ENCODE measurements around the gene MASP1.

Gene MASP1

GRCh38 chr3:187222801-187223200 is 68.7 kb downstream of the MASP1 start:
- TF ChIP-seq ZBTB7A (IDR thresholded peaks at IDR 0.05; ENCODE audit: low read depth) = no peak
- no peak for TF ChIP-seq MAX (IDR thresholded peaks at IDR 0.05)
- no peak for TF ChIP-seq EGR1 (IDR thresholded peaks at IDR 0.05)
- no peak for TF ChIP-seq TCF12 (IDR thresholded peaks at IDR 0.05; ENCODE audit: low read depth)

- TF ChIP-seq CEBPB (IDR thresholded peaks at IDR 0.05) = no peak
- TF ChIP-seq MAX (IDR thresholded peaks at IDR 0.05) = no peak
- no peak for TF ChIP-seq FOXM1 (IDR thresholded peaks at IDR 0.05; ENCODE audit: borderline replicate concordance, low read depth)
- no peak for TF ChIP-seq TAF1 (IDR thresholded peaks at IDR 0.05; ENCODE audit: low read depth)
- no peak for TF ChIP-seq TCF12 (IDR thresholded peaks at IDR 0.05; ENCODE audit: low read depth)
- no peak for TF ChIP-seq ZBTB7A (IDR thresholded peaks at IDR 0.05; ENCODE audit: low read depth)
- no peak for TF ChIP-seq TEAD4 (IDR thresholded peaks at IDR 0.05)
- no peak for TF ChIP-seq CREB1 (IDR thresholded peaks at IDR 0.05; ENCODE audit: low read depth)
- no peak for TF ChIP-seq EGR1 (IDR thresholded peaks at IDR 0.05)
- TF ChIP-seq NFIC (IDR thresholded peaks at IDR 0.05) = no peak
- no peak for TF ChIP-seq YY1 (IDR thresholded peaks at IDR 0.05; ENCODE audit: low read depth)
- TF ChIP-seq REST (IDR thresholded peaks at IDR 0.05; ENCODE audit: low read depth) = no peak
- TF ChIP-seq EP300 (IDR thresholded peaks at IDR 0.05; ENCODE audit: borderline replicate concordance) = no peak
- TF ChIP-seq, protein P1, sequence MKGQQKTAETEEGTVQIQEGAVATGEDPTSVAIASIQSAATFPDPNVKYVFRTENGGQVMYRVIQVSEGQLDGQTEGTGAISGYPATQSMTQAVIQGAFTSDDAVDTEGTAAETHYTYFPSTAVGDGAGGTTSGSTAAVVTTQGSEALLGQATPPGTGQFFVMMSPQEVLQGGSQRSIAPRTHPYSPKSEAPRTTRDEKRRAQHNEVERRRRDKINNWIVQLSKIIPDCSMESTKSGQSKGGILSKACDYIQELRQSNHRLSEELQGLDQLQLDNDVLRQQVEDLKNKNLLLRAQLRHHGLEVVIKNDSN (IDR thresholded peaks at IDR 0.05) = no peak
- TF ChIP-seq RAD21 (IDR thresholded peaks at IDR 0.05; ENCODE audit: low read depth) = no peak
Observed at GRCh38 chr3:187215460-187215859, 76.1 kb downstream of the MASP1 start.

GRCh38 chr3:187213616-187214015 is 77.9 kb downstream of the MASP1 start:
- no peak for TF ChIP-seq EP300 (IDR thresholded peaks at IDR 0.05; ENCODE audit: borderline replicate concordance)
- no peak for TF ChIP-seq RAD21 (IDR thresholded peaks at IDR 0.05; ENCODE audit: low read depth)
- TF ChIP-seq, protein P1 (IDR thresholded peaks at IDR 0.05) = no peak
- no peak for TF ChIP-seq CREB1 (IDR thresholded peaks at IDR 0.05; ENCODE audit: low read depth)
- TF ChIP-seq CEBPB (IDR thresholded peaks at IDR 0.05) = no peak
- TF ChIP-seq MAX (IDR thresholded peaks at IDR 0.05) = no peak
- no peak for TF ChIP-seq EGR1 (IDR thresholded peaks at IDR 0.05)
- TF ChIP-seq REST (IDR thresholded peaks at IDR 0.05; ENCODE audit: low read depth) = no peak
- TF ChIP-seq NFIC (IDR thresholded peaks at IDR 0.05) = no peak
- no peak for TF ChIP-seq TEAD4 (IDR thresholded peaks at IDR 0.05)
- no peak for TF ChIP-seq TCF12 (IDR thresholded peaks at IDR 0.05; ENCODE audit: low read depth)

DNA sequence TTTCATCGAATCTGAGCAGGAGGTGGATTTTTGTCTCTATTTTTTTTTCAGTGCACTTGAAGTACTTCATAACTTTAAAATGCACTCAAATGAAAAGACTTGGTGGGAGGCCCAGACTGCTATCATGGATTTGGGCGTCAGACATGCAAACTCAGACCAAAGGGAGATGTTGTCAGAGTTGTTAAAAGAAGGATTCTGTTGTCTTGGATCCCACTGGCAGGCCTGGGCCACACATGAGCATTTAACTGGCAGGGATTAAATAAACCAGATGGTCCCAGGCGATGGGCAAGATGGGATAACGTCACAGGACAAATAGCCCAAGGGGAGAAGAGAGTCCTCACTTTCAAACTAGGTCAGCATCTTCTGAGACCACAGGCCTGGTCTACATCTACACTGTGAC is 78.8 kb downstream of the MASP1 start:
- TF ChIP-seq TCF12 (IDR thresholded peaks at IDR 0.05; ENCODE audit: low read depth) = no peak
- TF ChIP-seq RAD21 (IDR thresholded peaks at IDR 0.05; ENCODE audit: low read depth) = no peak
- TF ChIP-seq TEAD4 (IDR thresholded peaks at IDR 0.05) = no peak
- no peak for TF ChIP-seq TAF1 (IDR thresholded peaks at IDR 0.05; ENCODE audit: low read depth)
- TF ChIP-seq REST (IDR thresholded peaks at IDR 0.05; ENCODE audit: low read depth) = no peak
- no peak for TF ChIP-seq ZBTB7A (IDR thresholded peaks at IDR 0.05; ENCODE audit: low read depth)
- no peak for TF ChIP-seq MAX (IDR thresholded peaks at IDR 0.05)
- TF ChIP-seq YY1 (IDR thresholded peaks at IDR 0.05; ENCODE audit: low read depth) = no peak
- no peak for TF ChIP-seq EGR1 (IDR thresholded peaks at IDR 0.05)
- no peak for TF ChIP-seq CREB1 (IDR thresholded peaks at IDR 0.05; ENCODE audit: low read depth)
- TF ChIP-seq NFIC (IDR thresholded peaks at IDR 0.05) = no peak
- TF ChIP-seq, protein P1 (IDR thresholded peaks at IDR 0.05) = no peak
- no peak for TF ChIP-seq EP300 (IDR thresholded peaks at IDR 0.05; ENCODE audit: borderline replicate concordance)
